ENCODE results near the gene TBC1D2B. TPM values are rescaled to one million over a fixed set of nuclear protein-coding genes. Genes with fewer than 3 reads are reported as not detected.
"Not testable (repeated sequence)": the region's sequence is repeated elsewhere in the genome, so short reads cannot be mapped to it uniquely, and the experiment has no call there.

TBC1D2B gene
- total RNA-seq, 4 donors from 2014 or later = 31.3 to 58.8 (median 32.7) TPM

GRCh38 chr15:78000927-78001249, 76.6 kb downstream of the TBC1D2B start:
- TF ChIP-seq EP300 (IDR thresholded peaks at IDR 0.05) (no peak), CTCF (IDR thresholded peaks at IDR 0.05) (no peak), POLR2AphosphoS5 (IDR thresholded peaks at IDR 0.05) (no peak), POLR2A (IDR thresholded peaks at IDR 0.05; ENCODE audit: low read depth) (no peak)
- DNase-seq (ENCODE audit: extremely low spot score) = no peak
- Histone ChIP-seq H3K9me3 (no peaks in the 10 kb centered on the region), H3K4me1 (peaks cover 23 to 51% (median 46%) of the 10 kb centered on the region in 4 donors), H3K4me3 (no peak overlapping the region), H3K36me3 (peaks cover 16 to 67% (median 63%) of the 10 kb centered on the region in 4 donors), H3K27me3 (no peaks in the 10 kb centered on the region), H3K27ac (replicated peaks in 1 of 4) (no peak overlapping the region)
- intact Hi-C loops (cut with DNase I) = loop anchor here (5.0 kb wide), 1 partner anchor 76 kb away; the partner anchor contains the start of gene TBC1D2B
- 96% methylated on average over 6 of the region's 6 CpGs for WGBS

GRCh38 chr15:78000091-78000926, 77.2 kb downstream of the TBC1D2B start:
- no peaks in the 10 kb centered on the region for H3K27me3 ChIP-seq
- H3K4me1 ChIP-seq = peaks cover 19 to 49% (median 45%) of the 10 kb centered on the region in 4 donors
- no peak overlapping the region for H3K27ac ChIP-seq (replicated peaks in 1 of 4)
- WGBS = 72% methylated on average over 18 of the region's 24 CpGs
- intact Hi-C loops (cut with DNase I) = loop anchor here (5.0 kb wide), 1 partner anchor 77 kb away; the partner anchor contains the start of gene TBC1D2B
- H3K36me3 ChIP-seq = peaks cover 16 to 67% (median 63%) of the 10 kb centered on the region in 4 donors
- no peak for TF ChIP-seq EP300 (IDR thresholded peaks at IDR 0.05)
- TF ChIP-seq POLR2AphosphoS5 (IDR thresholded peaks at IDR 0.05) = no peak
- TF ChIP-seq POLR2A (IDR thresholded peaks at IDR 0.05; ENCODE audit: low read depth) = no peak
- TF ChIP-seq CTCF (IDR thresholded peaks at IDR 0.05) = peak; percentile 27 to 52 (median 52)
- DNase-seq (ENCODE audit: extremely low spot score) = no peak
- no peaks in the 10 kb centered on the region for H3K9me3 ChIP-seq
- H3K4me3 ChIP-seq = no peak overlapping the region

- Histone ChIP-seq H3K36me3 (peaks cover 16 to 67% (median 63%) of the 10 kb centered on the region in 4 donors), H3K27ac (replicated peaks in 1 of 4) (no peak overlapping the region), H3K27me3 (no peaks in the 10 kb centered on the region), H3K4me1 (peaks cover 18 to 49% (median 44%) of the 10 kb centered on the region in 4 donors), H3K4me3 (no peak overlapping the region), H3K9me3 (no peaks in the 10 kb centered on the region)
- no peak for TF ChIP-seq POLR2AphosphoS5 (IDR thresholded peaks at IDR 0.05)
- no peak for TF ChIP-seq EP300 (IDR thresholded peaks at IDR 0.05)
- TF ChIP-seq POLR2A (IDR thresholded peaks at IDR 0.05; ENCODE audit: low read depth) = no peak
- no peak for TF ChIP-seq CTCF (IDR thresholded peaks at IDR 0.05)
- 94% methylated on average over 13 of the region's 15 CpGs for WGBS
- intact Hi-C loops (cut with DNase I) = no loop called here
- no peak for DNase-seq (ENCODE audit: extremely low spot score)
Measured at GRCh38 chr15:77999486-77999885, 78.0 kb downstream of the TBC1D2B start.

GRCh38 chr15:77998592-77998991, 78.9 kb downstream of the TBC1D2B start:
- WGBS = 89% methylated on average over 3 of the region's 8 CpGs
- no peak for DNase-seq (ENCODE audit: extremely low spot score)
- intact Hi-C loops (cut with DNase I) = no loop called here
- peaks cover 16 to 65% (median 62%) of the 10 kb centered on the region in 4 donors for H3K36me3 ChIP-seq
- H3K27ac ChIP-seq (replicated peaks in 1 of 4) = no peak overlapping the region
- TF ChIP-seq POLR2A (IDR thresholded peaks at IDR 0.05; ENCODE audit: low read depth) (no peak), EP300 (IDR thresholded peaks at IDR 0.05) (no peak), CTCF (IDR thresholded peaks at IDR 0.05) (no peak), POLR2AphosphoS5 (IDR thresholded peaks at IDR 0.05) (no peak)
- no peak overlapping the region for H3K4me3 ChIP-seq
- no peaks in the 10 kb centered on the region for H3K27me3 ChIP-seq
- peaks cover 21 to 49% (median 44%) of the 10 kb centered on the region in 4 donors for H3K4me1 ChIP-seq
- no peaks in the 10 kb centered on the region for H3K9me3 ChIP-seq

GRCh38 chr15:77997761-77998554, 79.6 kb downstream of the TBC1D2B start:
- H3K27me3 ChIP-seq; H3K9me3 ChIP-seq; DNase-seq (ENCODE audit: extremely low spot score); H3K4me3 ChIP-seq; intact Hi-C loops (cut with DNase I): not testable (repeated sequence)
- peak overlapping the region in 2 of 4 donors; percentile 57 to 75 for H3K27ac ChIP-seq (replicated peaks in 1 of 4)
- H3K4me1 ChIP-seq = peaks cover 27 to 50% (median 47%) of the 10 kb centered on the region in 4 donors
- H3K36me3 ChIP-seq = peaks cover 15 to 61% (median 56%) of the 10 kb centered on the region in 4 donors
- 95% methylated on average over 15 of the region's 23 CpGs for WGBS

GRCh38 chr15:77997221-77997620, 80.3 kb downstream of the TBC1D2B start:
- H3K9me3 ChIP-seq; H3K4me3 ChIP-seq; intact Hi-C loops (cut with DNase I); H3K27me3 ChIP-seq; DNase-seq (ENCODE audit: extremely low spot score): not testable (repeated sequence)
- Histone ChIP-seq H3K36me3 (peaks cover 7 to 54% (median 49%) of the 10 kb centered on the region in 4 donors), H3K27ac (replicated peaks in 1 of 4) (peak overlapping the region; percentile 38 to 75 (median 51)), H3K4me1 (peaks cover 32 to 56% (median 53%) of the 10 kb centered on the region in 4 donors)
- 100% methylated on average over 5 of the region's 6 CpGs for WGBS

GRCh38 chr15:77996713-77997171, 80.8 kb downstream of the TBC1D2B start:
- H3K27me3 ChIP-seq; intact Hi-C loops (cut with DNase I); DNase-seq (ENCODE audit: extremely low spot score); H3K9me3 ChIP-seq; H3K4me3 ChIP-seq: not testable (repeated sequence)
- H3K27ac ChIP-seq (replicated peaks in 1 of 4) = peak overlapping the region; percentile 38 to 75 (median 51)
- H3K36me3 ChIP-seq = peaks cover 6 to 49% (median 44%) of the 10 kb centered on the region in 4 donors
- 70% methylated on average over 4 of the region's 4 CpGs for WGBS
- H3K4me1 ChIP-seq = peaks cover 37 to 61% (median 58%) of the 10 kb centered on the region in 4 donors

All from esophagus muscularis mucosa (tissue), 4 donors.